Stomach smooth muscle (tissue), 2 donors: ENCODE measurements around the gene RABGEF1.
"Not testable (repeated sequence)": the region's sequence is repeated elsewhere in the genome, so short reads cannot be mapped to it uniquely, and the experiment has no call there.

Source experiments
- H3K27ac ChIP-seq: one replicate; pipeline ENCODE4 v1.7.0; 2013; ENCODE audit warnings: mild to moderate bottlenecking, low read length, inconsistent platforms
- H3K27me3 ChIP-seq, 2 donors: one replicate each; pipeline ENCODE4 v1.7.0; 2013; ENCODE audit warnings: low read length in 2 of 2; ENCODE audit not compliant: insufficient read depth in 2 of 2, control insufficient read depth in 1 of 2
- H3K36me3 ChIP-seq, 2 donors: one replicate each; pipeline ENCODE4 v1.7.0; 2013; ENCODE audit warnings: low read length in 2 of 2; ENCODE audit not compliant: control insufficient read depth in 2 of 2, insufficient read depth in 2 of 2
- H3K4me1 ChIP-seq: one replicate; pipeline ENCODE4 v1.7.0; 2013; ENCODE audit warnings: low read length; ENCODE audit not compliant: control insufficient read depth, insufficient read depth
- H3K4me3 ChIP-seq, 2 donors: one replicate each; pipeline ENCODE4 v1.7.0; 2013; ENCODE audit warnings: low read length in 2 of 2
- H3K9ac ChIP-seq, 2 donors: one replicate each; pipeline ENCODE4 v1.7.0; 2013; ENCODE audit warnings: low read length in 2 of 2, mild to moderate bottlenecking in 1 of 2
- H3K9me3 ChIP-seq, 2 donors: one replicate each; pipeline ENCODE4 v1.7.0; 2013; ENCODE audit warnings: low read length in 2 of 2; ENCODE audit not compliant: control insufficient read depth in 2 of 2
- donor health status: healthy.
- donor health status: Pancreatic carcinoma.

Gene RABGEF1

DNA sequence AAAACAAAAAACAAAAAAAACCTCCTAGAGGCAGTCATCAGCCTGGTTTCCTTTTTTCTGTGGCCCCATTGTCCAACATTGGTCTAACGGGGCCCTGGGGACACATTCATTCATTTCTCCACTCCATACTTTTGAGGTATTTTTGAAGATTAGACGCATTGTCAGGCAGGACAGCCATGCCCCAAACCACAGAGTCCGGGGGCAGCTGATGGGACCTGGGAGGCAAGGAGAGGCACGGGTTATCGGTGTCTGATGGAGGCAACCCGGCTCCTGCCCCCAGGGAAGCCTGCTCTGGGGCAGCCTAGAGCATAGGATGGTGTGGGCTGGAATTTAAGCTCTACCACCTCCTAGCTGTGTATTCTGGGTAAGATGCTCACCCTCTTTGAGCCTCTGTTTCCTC is 6.5 kb upstream of the RABGEF1 start:
- Histone ChIP-seq H3K4me3 (no peak overlapping the region), H3K27ac (no peak overlapping the region)

DNA sequence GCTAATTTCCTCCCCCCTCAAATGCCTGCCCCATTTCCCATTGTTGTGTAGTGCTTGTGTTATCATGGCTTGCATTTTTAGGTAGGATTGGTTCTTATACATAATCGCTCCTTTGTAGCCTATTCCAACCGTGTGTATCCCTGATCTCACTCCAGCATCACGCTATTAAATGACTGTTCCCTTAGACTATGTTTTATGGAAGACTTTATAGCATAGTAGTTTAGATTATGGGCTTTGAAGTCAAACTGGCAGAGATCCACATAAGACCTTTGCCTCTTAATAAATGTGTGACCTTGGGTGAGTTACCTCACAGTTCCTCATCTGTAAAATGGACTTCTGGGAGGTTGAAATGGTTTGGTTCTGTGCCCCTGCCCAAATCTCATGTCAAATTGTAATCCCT is 5.4 kb upstream of the RABGEF1 start:
- H3K27ac ChIP-seq: no peak overlapping the region
- peaks cover 5% of the 10 kb centered on the region for H3K4me1 ChIP-seq
- no peak overlapping the region for H3K9ac ChIP-seq
- H3K9me3 ChIP-seq: peaks cover 4 to 5% of the 10 kb centered on the region in 2 donors
- peaks cover 8 to 12% of the 10 kb centered on the region in 2 donors for H3K36me3 ChIP-seq
- H3K4me3 ChIP-seq: no peak overlapping the region
- H3K27me3 ChIP-seq: no peaks in the 10 kb centered on the region

More for the DNA sequence above, 6.5 kb upstream of the RABGEF1 start:
- Histone ChIP-seq H3K9me3 (peaks cover 4 to 5% of the 10 kb centered on the region in 2 donors), H3K36me3 (peaks cover 12 to 13% of the 10 kb centered on the region in 2 donors), H3K4me1 (no peaks in the 10 kb centered on the region), H3K9ac (no peak overlapping the region), H3K27me3 (no peaks in the 10 kb centered on the region)

DNA sequence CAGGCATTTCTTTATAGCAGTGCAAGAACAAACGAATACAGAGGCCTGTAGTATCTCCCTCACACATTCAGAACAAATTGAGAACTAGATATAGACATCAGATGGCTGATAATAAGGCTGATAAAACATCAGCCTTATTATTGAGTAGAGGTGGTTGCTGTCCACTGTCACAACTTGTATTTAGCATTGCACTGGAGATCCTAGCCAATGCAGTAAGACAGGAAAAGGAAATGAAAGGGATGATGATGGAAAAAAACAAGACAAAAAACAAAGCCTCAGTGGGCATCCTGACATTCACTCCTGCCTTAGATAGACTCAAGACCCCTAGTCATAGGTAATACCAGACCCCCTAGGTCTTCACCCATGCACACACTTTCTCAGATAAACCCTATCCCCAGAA is 4.7 kb upstream of the RABGEF1 start:
- no peaks in the 10 kb centered on the region for H3K27me3 ChIP-seq
- no peak overlapping the region for H3K9ac ChIP-seq
- peaks cover 4 to 5% of the 10 kb centered on the region in 2 donors for H3K9me3 ChIP-seq

DNA sequence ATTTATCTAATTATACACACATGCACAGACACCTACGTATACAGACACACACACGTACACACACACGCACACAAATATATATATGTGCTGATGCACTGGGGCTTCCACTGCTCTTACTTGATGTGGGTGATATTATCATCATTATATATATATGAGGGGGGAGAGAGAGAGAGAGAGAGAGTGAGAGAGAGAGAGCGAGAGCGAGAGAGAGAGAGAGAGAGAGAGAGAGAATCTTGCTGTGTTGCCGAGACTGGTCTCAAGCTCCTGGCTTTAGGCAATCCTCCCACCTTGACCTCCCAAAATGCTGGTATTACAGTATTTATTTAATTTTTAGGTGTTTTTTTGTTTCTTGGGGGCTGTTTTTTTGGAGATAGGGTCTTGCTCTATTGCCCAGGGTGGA is 3.6 kb upstream of the RABGEF1 start:
- no peak overlapping the region for H3K4me3 ChIP-seq
- H3K27ac ChIP-seq: no peak overlapping the region
- no peaks in the 10 kb centered on the region for H3K27me3 ChIP-seq
- H3K9ac ChIP-seq: no peak overlapping the region
- peaks cover 4 to 5% of the 10 kb centered on the region in 2 donors for H3K9me3 ChIP-seq
- peaks cover 8 to 12% of the 10 kb centered on the region in 2 donors for H3K36me3 ChIP-seq
- H3K4me1 ChIP-seq: peaks cover 5% of the 10 kb centered on the region

More for the DNA sequence above, 4.7 kb upstream of the RABGEF1 start:
- H3K36me3 ChIP-seq: peaks cover 8 to 12% of the 10 kb centered on the region in 2 donors
- peaks cover 5% of the 10 kb centered on the region for H3K4me1 ChIP-seq
- no peak overlapping the region for H3K4me3 ChIP-seq
- no peak overlapping the region for H3K27ac ChIP-seq

DNA sequence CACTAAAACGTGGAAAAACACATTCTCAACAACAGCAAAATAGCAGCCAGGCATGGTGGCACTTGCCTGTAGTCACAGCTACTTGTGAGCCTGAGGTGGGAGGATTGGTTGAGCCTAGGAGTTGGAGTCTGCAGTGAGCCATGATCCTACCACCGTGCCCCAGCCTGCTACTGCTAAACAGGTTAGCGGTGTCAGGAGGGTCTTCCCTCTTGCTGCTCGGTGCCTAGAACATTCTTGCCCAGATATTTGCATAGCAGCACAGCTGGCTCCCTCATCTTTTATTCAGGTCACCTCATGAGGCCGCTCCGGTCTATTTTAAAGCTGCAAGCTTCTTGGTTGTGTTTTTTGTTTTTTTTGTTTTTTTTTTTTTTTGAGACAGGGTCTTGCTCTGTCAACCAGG is 2.9 kb upstream of the RABGEF1 start:
- peaks cover 4 to 5% of the 10 kb centered on the region in 2 donors for H3K9me3 ChIP-seq
- peaks cover 5% of the 10 kb centered on the region for H3K4me1 ChIP-seq
- no peak overlapping the region for H3K9ac ChIP-seq
- no peak overlapping the region for H3K4me3 ChIP-seq
- H3K27ac ChIP-seq: no peak overlapping the region
- H3K36me3 ChIP-seq: peaks cover 8 to 12% of the 10 kb centered on the region in 2 donors
- no peaks in the 10 kb centered on the region for H3K27me3 ChIP-seq

DNA sequence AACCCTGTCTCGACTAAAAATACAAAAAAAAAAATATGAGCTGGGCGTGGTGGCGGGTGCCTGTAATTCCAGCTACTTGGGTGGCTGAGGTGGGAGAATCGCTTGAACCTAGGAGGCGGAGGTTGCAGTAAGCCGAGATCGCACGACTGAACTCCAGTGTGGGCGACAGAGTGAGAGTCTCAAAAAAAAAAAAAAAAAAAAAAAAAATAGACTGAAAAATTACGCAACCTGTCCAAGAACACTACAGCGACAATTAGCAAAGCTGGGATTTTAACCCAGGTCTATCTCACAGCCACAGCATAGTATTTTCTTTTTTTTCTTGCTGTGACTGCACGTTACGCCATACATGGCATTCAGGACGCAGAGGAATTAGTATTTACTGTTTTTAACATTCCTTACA is 1.1 kb upstream of the RABGEF1 start:
- Histone ChIP-seq H3K36me3 (peaks cover 8 to 12% of the 10 kb centered on the region in 2 donors), H3K27me3 (no peaks in the 10 kb centered on the region), H3K27ac (peak overlapping the region; percentile 96), H3K4me1 (peaks cover 5% of the 10 kb centered on the region), H3K9me3 (peaks cover 4 to 5% of the 10 kb centered on the region in 2 donors), H3K4me3 (peak overlapping the region; percentile 68 to 92), H3K9ac (peak overlapping the region; percentile 86 to 93)

DNA sequence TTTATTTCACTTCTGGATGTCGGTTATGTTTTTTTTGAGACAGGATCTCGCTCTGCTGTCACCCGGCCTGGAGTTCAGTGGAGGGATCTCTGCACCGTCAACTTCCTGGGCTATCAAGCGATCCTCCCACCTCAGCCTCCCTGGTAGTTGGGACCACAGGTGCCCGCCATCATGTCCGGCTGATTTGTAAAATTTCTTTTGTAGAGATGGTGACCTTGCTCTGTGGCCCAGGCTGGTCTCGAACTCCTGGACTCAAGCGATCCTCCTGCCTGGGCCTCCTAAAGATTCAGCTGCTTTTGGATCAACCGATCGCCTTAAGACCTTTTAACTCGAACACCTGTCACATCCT is 606 bp upstream of the RABGEF1 start:
- H3K36me3 ChIP-seq: peaks cover 8 to 12% of the 10 kb centered on the region in 2 donors
- peak overlapping the region; percentile 96 for H3K27ac ChIP-seq
- peaks cover 5% of the 10 kb centered on the region for H3K4me1 ChIP-seq
- peaks cover 4 to 5% of the 10 kb centered on the region in 2 donors for H3K9me3 ChIP-seq
- peak overlapping the region; percentile 68 to 92 for H3K4me3 ChIP-seq
- peak overlapping the region; percentile 86 to 93 for H3K9ac ChIP-seq
- H3K27me3 ChIP-seq: no peaks in the 10 kb centered on the region

DNA sequence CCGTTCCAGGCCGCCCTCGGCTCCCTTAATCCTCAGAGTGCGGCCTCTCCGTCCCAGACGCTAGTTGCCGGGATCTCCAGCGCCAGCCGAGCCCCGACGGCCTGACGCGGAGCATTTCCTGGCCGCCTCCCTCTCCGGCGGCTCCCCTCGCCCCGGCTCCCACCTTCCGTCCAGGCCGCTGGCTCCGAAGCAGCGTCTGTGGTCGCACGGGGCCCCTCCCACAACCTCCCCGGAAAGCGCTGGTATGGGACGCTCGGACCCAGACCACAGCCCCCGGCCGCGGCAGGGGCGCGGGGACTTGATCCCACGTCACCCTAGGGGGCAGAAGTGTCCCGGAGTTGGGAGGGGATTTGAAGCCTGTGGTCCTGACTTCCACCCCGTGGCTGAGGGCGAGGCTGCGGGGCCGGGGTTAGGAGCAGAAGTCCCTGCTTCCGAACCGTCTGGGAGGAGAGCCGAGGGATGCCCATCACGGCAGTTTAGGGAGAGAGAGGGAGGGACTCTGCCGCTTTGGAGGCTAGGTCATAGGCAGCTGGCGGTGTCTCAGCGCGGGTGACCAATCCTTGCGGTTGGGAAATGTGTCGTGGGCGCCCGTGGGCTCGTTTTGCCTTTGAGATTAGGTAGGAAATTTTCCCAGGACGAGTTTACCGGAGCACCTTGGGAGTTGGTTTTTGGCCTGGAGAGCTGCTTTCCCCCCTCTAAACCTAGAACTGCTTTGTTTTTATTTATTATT is 612 bp downstream of the RABGEF1 start:
- Histone ChIP-seq H3K27ac (peak overlapping the region; percentile 96), H3K9ac (peak overlapping the region; percentile 86 to 93), H3K4me3 (peak overlapping the region; percentile 68 to 92)
- H3K4me1 ChIP-seq, H3K9me3 ChIP-seq, H3K27me3 ChIP-seq, H3K36me3 ChIP-seq: not testable (repeated sequence)

DNA sequence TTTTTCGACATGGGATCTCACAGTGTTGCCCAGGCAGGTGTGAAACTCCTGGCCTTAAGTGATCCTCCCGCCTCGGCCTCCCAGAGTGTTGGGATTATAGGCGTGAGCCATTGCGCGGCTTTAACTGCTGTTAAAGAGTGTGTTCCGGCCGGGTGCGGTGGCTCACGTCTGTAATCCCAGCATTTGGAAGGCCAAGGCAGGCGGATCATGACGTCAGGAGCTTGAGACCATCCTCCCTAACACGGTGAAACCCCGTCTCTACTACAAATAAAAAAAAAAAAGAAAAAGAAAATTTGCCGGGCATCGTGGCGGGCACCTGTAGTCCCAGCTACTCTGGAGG is 1.1 kb downstream of the RABGEF1 start:
- H3K9ac ChIP-seq: peak overlapping the region; percentile 86 to 93
- no peaks in the 10 kb centered on the region for H3K9me3 ChIP-seq
- H3K36me3 ChIP-seq: peaks cover 0 to 2% of the 10 kb centered on the region in 2 donors
- no peaks in the 10 kb centered on the region for H3K27me3 ChIP-seq
- peak overlapping the region; percentile 96 for H3K27ac ChIP-seq
- peak overlapping the region; percentile 68 to 92 for H3K4me3 ChIP-seq
- peaks cover 5% of the 10 kb centered on the region for H3K4me1 ChIP-seq

DNA sequence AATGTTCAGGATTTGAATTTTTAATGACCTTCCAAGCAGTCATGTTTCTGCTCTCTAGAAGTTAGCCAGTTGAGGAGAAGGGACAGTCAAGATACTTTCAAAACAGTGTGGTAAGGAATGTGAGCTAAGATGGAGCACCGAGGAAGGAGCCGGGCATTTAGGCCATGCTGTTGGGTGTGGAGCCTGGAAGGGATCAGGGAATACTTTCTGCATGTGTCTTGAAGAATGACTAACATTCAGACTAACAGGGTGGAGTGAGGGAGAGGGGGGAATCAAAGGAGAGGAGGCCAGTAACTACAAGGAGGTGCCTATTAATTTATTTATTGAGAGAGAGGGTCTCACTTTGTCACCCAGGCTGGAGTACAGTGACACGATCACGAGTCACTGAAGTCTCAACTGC is 1.8 kb downstream of the RABGEF1 start:
- H3K4me3 ChIP-seq, H3K36me3 ChIP-seq, H3K4me1 ChIP-seq, H3K9ac ChIP-seq, H3K27ac ChIP-seq, H3K9me3 ChIP-seq, H3K27me3 ChIP-seq: not testable (repeated sequence)

DNA sequence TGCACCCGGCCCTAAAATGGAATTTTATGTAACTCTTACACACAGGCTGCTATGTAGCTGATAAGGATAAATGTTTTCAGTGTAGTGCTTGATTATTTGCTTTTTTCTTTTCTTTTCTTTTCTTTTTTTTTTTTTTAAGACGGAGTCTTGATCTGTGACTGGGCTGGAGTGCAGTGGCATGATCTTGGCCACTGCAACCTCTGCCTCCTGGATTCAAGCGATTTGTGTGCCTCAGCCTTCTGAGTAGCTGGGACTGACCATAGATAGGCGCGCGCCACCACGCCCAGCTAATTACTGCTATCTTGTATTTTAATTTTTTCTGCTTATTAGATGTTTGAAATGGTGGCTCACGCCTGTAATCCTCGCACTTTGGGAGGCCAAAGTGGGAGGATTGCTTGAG is 3.4 kb downstream of the RABGEF1 start:
- Histone ChIP-seq H3K27ac (no peak overlapping the region), H3K4me3 (no peak overlapping the region), H3K9me3 (no peaks in the 10 kb centered on the region), H3K36me3 (no peaks in the 10 kb centered on the region), H3K9ac (no peak overlapping the region), H3K27me3 (no peaks in the 10 kb centered on the region), H3K4me1 (peaks cover 9% of the 10 kb centered on the region)
